ENCODE results near the gene TMED6. TPM values are rescaled to one million over a fixed set of nuclear protein-coding genes. Genes with fewer than 3 reads are reported as not detected.

TMED6 gene
- total RNA-seq, 1 donor, result 1.0 TPM

DNA sequence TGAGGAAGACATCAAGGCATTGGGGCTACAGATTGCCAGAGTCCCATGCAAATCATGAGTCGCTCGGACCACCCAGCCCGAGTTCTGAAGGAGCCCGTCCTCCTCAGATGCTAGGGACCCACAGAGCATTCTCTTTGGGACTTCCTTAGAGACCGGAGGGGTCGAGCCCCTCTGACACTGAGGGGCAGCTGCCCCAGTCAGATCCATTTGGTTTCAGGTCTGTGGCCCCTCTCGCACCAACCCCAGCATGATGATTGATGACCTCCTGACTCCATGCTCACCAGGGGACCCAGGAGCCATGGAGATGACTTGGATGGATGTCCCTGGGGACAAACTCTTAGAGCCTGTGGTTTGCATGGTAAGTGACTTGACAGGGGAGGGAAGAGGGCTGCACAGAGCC is 29.2 kb downstream of the TMED6 start:
- Histone ChIP-seq H3K4me1 (ENCODE audit: insufficient read depth, low read length) (peaks cover 7% of the 10 kb centered on the region), H3K4me3 (ENCODE audit: low read length) (no peak overlapping the region), H3K9me3 (ENCODE audit: low read depth, low read length) (no peaks in the 10 kb centered on the region), H3K27me3 (ENCODE audit: insufficient read depth, low read length) (no peaks in the 10 kb centered on the region)

DNA sequence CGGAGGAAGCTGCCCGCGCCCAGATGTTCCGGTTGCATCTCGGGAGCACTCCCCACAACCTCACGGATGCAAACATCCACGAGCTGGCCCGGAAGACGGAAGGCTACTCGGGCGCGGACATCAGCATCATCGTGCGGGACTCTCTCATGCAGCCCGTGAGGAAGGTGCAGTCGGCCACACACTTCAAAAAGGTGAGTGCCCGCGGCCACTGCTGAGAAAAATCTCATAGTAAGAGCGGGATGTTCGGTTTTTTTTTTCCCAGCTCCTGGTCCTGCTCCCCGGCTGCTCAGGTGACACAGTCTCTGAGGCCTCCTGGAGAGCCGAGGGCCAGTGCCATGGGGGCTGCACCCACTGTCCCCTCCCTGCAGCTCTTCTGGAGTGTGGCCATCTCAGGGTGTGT is 30.5 kb downstream of the TMED6 start:
- Histone ChIP-seq H3K27me3 (ENCODE audit: insufficient read depth, low read length) (no peaks in the 10 kb centered on the region), H3K9me3 (ENCODE audit: low read depth, low read length) (no peaks in the 10 kb centered on the region), H3K4me1 (ENCODE audit: insufficient read depth, low read length) (no peaks in the 10 kb centered on the region), H3K4me3 (ENCODE audit: low read length) (no peak overlapping the region)

DNA sequence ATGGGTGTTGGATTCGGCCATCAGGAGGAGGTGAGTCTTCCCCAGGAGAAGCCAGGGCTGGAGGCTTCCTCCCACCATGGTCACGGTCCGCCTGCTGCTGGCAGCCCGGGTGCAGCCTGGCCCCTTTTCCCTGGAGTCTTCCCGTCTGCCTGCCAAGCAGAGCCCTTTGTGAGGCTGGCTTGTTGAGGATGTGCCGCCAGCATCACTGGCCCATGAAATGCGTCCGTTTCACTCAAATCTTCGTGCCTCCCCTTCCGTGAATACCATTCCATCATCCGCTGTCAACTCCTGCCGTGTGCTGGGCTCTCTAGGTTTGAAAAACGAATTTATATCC is 30.9 kb downstream of the TMED6 start:
- no peaks in the 10 kb centered on the region for H3K9me3 ChIP-seq (ENCODE audit: low read depth, low read length)
- no peak overlapping the region for H3K4me3 ChIP-seq (ENCODE audit: low read length)
- H3K4me1 ChIP-seq (ENCODE audit: insufficient read depth, low read length), result no peaks in the 10 kb centered on the region
- no peaks in the 10 kb centered on the region for H3K27me3 ChIP-seq (ENCODE audit: insufficient read depth, low read length)

DNA sequence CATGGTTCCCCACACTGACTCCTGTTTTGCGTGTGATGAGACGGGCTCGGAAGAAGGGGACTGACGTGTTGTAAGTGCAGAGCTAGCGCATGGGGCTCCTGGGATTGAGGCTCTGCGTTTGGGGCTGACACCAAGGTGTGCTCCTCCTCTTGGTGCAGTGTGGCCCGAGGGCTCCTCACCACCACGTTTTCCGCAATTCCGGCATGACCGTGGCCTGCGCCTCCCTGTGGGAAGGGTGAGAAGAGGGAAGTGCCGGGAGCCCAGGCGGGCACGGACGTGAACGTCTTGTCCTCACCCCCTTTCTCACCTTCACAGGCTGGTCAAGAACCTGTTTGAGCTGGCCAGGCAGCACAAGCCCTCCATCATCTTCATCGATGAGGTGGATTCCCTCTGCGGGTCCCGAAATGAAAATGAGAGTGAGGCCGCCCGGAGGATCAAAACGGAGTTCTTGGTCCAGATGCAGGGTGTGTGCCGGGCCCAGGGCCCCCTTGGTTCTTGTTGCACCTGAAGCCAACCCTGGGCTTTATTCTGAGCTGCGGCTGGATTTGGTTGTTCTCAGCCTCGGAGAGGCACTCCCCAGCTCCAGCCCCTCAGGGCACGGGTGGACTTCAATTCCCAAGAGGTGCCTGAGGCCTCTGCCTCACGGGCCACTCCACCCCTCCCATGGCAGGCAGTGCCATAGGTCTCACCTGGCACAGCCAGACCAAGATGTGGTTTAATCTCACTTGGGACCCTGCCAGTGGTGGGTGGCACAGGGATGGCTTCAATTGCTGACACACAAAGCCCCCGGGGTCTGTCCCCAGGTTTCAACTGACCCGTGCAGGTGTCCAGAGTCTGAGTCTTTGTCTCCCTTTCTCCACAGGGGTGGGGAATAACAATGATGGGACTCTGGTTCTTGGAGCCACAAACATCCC is 31.5 kb downstream of the TMED6 start:
- Histone ChIP-seq H3K4me1 (ENCODE audit: insufficient read depth, low read length) (no peaks in the 10 kb centered on the region), H3K27me3 (ENCODE audit: insufficient read depth, low read length) (no peaks in the 10 kb centered on the region)

DNA sequence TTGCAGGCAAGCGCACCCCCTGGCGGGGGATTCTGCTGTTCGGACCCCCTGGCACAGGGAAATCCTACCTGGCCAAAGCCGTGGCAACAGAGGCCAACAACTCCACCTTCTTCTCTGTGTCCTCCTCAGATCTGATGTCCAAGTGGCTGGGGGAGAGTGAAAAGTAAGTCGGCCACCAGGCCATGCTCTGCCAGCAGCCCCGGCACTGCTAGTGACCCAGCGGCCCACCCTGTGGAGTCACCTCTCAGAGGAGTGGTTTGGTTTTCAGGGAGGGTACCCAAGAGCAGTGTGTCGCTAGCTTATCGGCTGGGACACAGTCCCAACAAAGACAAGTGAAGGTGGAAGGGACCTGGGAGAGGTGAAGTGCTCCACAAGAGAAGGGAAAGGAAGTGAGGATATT is 32.2 kb downstream of the TMED6 start:
- no peak overlapping the region for H3K4me3 ChIP-seq (ENCODE audit: low read length)
- H3K27me3 ChIP-seq (ENCODE audit: insufficient read depth, low read length), result no peaks in the 10 kb centered on the region
- H3K9me3 ChIP-seq (ENCODE audit: low read depth, low read length), result no peaks in the 10 kb centered on the region
- no peaks in the 10 kb centered on the region for H3K4me1 ChIP-seq (ENCODE audit: insufficient read depth, low read length)

More for the DNA sequence above, 31.5 kb downstream of the TMED6 start:
- Histone ChIP-seq H3K9me3 (ENCODE audit: low read depth, low read length) (no peaks in the 10 kb centered on the region), H3K4me3 (ENCODE audit: low read length) (no peak overlapping the region)

DNA sequence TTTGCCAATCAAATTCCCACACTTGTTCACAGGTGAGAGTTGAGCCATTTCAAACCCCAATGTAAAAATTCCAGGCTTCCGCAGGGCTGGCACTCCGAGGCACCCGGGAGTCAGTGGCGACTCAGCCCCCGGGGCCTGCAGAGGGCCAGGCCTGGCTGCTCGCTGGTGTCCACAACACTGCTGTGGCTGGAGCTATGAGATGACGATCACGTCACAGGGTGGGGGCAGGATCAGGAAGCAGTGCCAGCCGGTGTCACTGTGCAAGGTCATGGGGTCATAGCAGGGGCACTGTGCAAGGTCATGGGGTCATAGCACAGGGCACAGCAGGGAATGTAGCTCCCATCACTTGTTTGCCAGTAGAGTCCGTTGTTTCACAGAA is 32.7 kb downstream of the TMED6 start:
- no peaks in the 10 kb centered on the region for H3K9me3 ChIP-seq (ENCODE audit: low read depth, low read length)
- no peak overlapping the region for H3K4me3 ChIP-seq (ENCODE audit: low read length)
- no peaks in the 10 kb centered on the region for H3K27me3 ChIP-seq (ENCODE audit: insufficient read depth, low read length)
- no peaks in the 10 kb centered on the region for H3K4me1 ChIP-seq (ENCODE audit: insufficient read depth, low read length)

DNA sequence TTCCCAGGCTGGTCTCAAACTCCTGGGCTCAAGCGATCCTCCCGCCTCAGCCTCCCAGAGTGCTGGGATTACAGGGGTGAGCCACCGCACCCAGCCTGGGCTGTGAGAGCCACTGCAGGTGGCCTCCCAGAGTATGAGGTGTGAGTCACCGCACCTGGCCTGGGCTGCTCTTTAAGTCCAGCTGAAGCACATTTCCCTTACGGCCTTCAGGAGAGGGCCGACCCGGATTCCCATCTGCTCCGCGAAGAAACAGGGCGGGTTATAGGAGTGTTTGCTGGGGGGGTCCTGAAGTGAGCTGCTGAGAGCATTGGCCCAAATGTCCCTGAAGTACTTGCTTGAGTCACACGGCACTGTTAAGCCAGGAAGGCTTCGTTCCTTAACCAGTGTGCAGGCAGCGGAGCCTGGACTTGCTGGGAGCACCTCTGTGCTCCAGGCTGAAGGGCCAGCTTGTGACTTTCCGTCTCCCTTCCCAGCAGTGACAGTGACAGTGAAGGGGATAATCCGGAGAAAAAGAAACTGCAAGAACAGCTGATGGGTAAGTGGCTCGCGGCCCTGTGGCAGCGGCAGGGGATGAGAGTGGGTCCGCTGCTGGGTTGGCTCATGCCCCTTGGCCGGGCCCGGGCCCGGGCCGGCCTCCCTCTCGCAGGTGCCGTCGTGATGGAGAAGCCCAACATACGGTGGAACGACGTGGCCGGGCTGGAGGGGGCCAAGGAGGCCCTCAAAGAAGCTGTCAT is 33.2 kb downstream of the TMED6 start:
- Histone ChIP-seq H3K9me3 (ENCODE audit: low read depth, low read length) (no peaks in the 10 kb centered on the region), H3K27me3 (ENCODE audit: insufficient read depth, low read length) (no peaks in the 10 kb centered on the region), H3K4me1 (ENCODE audit: insufficient read depth, low read length) (no peaks in the 10 kb centered on the region), H3K4me3 (ENCODE audit: low read length) (no peak overlapping the region)

DNA sequence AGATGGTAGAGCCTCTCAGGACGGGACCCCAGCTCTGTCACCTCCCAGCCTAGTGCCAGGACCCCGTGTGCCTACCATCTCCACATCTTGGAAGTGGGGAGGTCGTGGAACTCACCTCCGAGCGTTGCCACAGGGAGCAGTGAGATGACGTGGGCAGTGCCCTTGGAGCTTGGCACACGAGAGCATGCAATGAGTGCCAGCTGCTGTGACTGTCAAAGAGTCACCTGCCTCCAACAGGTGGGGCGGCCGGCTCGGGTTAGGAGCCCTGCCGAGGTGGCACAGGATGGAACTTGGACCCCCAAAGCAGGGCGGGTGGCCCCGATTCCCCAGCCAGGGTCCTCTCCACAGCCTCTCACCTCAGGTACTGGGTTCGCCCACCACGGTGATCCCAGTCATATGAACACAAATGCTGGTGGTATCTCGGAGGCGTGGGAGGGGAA is 35.0 kb downstream of the TMED6 start:
- Histone ChIP-seq H3K4me1 (ENCODE audit: insufficient read depth, low read length) (peaks cover 16% of the 10 kb centered on the region), H3K9me3 (ENCODE audit: low read depth, low read length) (no peaks in the 10 kb centered on the region), H3K4me3 (ENCODE audit: low read length) (no peak overlapping the region), H3K27me3 (ENCODE audit: insufficient read depth, low read length) (no peaks in the 10 kb centered on the region)

DNA sequence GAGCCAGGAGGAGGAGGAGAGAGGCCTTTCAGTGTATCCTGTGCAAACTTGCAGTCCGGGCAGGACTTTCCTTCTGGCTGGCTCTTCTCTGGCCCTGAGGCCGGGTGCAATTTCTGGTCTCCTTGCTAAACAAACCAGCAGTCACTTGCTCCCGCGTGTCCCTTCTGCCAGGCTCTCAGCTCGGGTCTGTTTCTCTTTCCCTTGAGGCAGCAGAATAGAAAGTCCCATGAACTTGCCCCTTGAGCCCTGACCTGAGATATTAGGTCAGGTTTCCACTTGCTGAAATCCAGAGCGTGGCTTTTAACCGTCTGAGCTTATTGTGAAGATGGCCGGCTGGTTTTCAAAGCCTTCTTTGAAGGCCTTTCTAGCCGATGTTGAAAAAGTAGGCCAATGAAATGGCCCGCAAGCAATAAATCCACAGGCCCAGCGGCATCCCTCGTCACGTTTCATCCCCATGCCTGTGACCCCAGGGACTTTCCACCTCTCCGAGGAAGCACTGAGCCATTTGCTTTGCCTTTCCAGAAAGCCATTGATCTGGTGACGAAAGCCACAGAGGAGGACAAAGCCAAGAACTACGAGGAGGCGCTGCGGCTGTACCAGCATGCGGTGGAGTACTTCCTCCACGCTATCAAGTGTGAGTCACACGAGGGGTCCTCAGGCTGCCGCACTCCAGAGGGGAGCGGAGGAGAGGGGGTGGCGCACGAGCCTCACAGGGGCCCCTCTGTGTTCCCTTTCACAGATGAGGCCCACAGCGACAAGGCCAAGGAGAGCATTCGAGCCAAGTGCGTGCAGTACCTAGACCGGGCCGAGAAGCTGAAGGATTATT is 35.9 kb downstream of the TMED6 start:
- Histone ChIP-seq H3K9me3 (ENCODE audit: low read depth, low read length) (no peaks in the 10 kb centered on the region), H3K27me3 (ENCODE audit: insufficient read depth, low read length) (no peaks in the 10 kb centered on the region), H3K4me1 (ENCODE audit: insufficient read depth, low read length) (peaks cover 17% of the 10 kb centered on the region), H3K4me3 (ENCODE audit: low read length) (no peak overlapping the region)

DNA sequence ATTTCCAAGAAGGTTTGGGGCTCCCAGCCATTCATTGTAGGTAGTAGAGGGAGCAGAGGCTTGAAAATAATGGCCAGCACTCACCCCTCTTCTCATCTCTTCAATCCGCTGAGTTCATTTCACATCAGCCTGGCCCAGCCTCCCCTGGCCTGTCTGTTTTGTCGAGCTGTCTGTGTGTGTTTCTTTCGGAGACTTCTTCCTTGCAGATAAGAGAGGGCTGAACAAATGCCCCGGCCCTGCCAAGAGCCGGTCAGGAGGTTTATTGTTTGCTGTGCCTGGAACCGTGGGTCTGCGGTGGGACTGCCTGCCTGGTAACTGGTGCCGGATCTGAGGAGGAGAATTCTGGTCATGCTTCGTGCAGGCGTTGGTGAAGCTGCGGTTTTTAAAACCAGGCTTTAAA is 37.1 kb downstream of the TMED6 start:
- peaks cover 22% of the 10 kb centered on the region for H3K4me1 ChIP-seq (ENCODE audit: insufficient read depth, low read length)
- H3K9me3 ChIP-seq (ENCODE audit: low read depth, low read length), result no peaks in the 10 kb centered on the region
- no peaks in the 10 kb centered on the region for H3K27me3 ChIP-seq (ENCODE audit: insufficient read depth, low read length)
- no peak overlapping the region for H3K4me3 ChIP-seq (ENCODE audit: low read length)

DNA sequence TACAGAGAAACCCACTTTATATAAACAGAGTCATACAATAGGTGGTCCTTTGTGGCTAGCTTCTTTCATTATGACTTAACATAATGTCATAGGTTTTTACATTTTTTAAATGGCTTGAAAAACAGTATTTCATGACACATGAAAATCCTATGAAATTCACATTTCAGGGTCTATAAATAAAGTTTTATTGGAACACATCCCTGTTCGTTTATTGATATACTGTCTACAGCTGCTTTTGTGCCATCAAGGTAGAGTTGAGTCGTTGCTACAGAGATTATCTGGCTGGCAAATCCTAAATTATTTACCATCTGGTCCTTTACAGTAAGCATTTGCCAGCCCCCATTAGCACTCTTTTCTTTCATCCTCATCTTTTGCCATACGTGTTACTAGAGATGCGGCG is 38.1 kb downstream of the TMED6 start:
- Histone ChIP-seq H3K9me3 (ENCODE audit: low read depth, low read length) (no peaks in the 10 kb centered on the region), H3K27me3 (ENCODE audit: insufficient read depth, low read length) (no peaks in the 10 kb centered on the region), H3K4me1 (ENCODE audit: insufficient read depth, low read length) (peaks cover 22% of the 10 kb centered on the region), H3K4me3 (ENCODE audit: low read length) (no peak overlapping the region)

DNA sequence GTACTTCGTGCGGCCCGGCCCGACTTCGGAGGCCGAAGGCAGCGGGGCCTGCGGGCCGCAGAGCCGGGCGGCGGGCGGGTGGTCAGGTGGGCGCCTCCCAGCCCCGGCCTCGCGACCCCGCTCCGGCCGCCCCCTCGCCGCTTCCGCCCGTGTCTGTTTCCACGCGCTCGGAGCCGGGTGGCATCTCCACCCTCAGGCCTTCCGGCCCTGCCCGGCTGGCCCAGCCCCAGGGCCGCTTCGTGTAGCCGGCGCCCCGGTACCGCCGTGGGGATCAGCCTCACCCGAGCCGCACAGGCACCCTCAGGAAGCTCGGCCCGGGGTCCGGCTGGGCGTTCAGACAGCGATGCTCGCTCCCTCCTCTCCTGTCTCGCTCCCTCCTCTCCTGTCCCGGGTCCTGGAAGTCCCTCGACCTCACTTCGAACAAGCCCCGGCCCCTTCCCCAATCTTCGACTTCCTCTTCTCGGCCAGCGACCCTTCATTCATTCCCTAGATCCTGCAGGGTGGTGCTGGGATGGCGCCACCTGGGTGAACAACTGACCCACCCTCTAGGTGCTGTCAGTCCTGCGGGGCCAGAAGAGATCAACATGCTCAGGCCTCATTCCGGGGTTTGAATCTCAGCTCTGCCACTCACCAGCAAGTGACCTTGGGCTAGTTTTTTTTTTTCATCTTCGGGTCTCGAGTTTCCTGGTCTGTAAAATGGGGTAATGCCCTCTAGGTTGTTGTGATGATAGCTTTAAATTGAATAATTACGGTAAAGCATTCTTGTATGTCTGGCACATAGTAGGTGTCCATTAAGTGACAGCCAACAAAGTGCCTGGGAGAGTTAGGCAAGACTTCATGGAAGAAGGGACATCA is 39.8 kb downstream of the TMED6 start:
- H3K27me3 ChIP-seq (ENCODE audit: insufficient read depth, low read length), result no peaks in the 10 kb centered on the region
- no peaks in the 10 kb centered on the region for H3K9me3 ChIP-seq (ENCODE audit: low read depth, low read length)
- peak overlapping the region; percentile 87 for H3K4me3 ChIP-seq (ENCODE audit: low read length)
- peaks cover 22% of the 10 kb centered on the region for H3K4me1 ChIP-seq (ENCODE audit: insufficient read depth, low read length)

DNA sequence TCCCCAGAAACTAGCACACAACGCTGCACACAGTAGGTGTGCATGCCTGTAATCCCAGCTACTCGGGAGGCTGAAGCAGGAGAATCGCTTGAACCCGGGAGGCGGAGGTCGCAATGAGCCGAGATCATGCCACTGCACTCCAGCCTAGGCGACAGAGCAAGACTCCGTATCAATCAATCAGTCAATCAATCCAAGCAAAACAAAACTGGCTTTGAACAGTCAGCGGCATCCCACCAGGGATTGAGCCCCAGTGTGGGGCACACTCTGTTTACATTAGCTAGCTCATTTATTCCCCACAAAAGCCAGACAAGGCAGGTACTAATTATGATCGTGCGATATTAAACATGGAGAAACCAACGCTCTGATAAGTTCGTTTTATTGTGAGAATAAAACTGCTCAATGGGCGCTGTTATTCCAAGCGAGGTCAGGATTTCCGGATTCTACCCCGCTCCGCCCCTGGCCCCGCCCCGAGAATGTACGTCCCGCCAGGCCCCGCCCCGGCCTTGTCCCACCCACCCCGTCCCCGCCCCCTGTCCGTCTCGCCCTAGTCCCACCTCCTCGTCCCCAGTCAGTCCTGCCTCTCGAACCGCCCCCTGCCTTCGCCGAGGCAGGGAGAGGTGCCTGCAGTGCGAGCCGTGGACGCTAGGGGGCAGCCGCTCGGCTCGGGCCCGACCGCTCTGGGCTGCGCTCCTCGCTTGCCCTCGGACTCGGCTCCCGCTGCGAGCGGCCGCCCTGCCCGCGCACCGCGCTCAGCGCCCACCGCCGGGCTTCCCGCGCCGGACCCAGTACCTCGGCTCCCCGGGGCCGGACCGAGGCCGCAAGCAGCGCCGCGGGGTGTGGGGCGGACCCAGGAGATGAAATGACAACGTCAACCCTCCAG is 40.7 kb downstream of the TMED6 start, which contains the start of gene VPS4A:
TSS of gene VPS4A (plus strand) at position 698 of the 880 bp plus-strand sequence. CDS start at position 860, 162 bp downstream.
- H3K27me3 ChIP-seq (ENCODE audit: insufficient read depth, low read length), result no peaks in the 10 kb centered on the region
- H3K4me3 ChIP-seq (ENCODE audit: low read length), result peak within 1 kb of the TSS; percentile 87
- H3K9me3 ChIP-seq (ENCODE audit: low read depth, low read length), result no peaks in the 10 kb centered on the region
- peaks cover 22% of the 10 kb centered on the region for H3K4me1 ChIP-seq (ENCODE audit: insufficient read depth, low read length)

Measured in mononuclear cell (primary cell).